HepG2 (cell line): Measurements from ENCODE around the gene MAPK14. TPM values are rescaled to one million over a fixed set of nuclear protein-coding genes. Genes with fewer than 3 reads are reported as not detected.

Source experiments
- ATF7 ChIP-seq, 2 experiments: fragments of 450-650 bp in 1 of 2; sonication (generic) in 1 of 2; formaldehyde crosslinking in 1 of 2; IDR thresholded peaks; 2 replicates each; pipeline versions ENCODE4 v1.4.0 to v1.6.1; 2016 to 2020; ENCODE audit warnings: antibody characterized with exemption in 1 of 2, mild to moderate bottlenecking in 1 of 2, missing genetic modification reagents in 1 of 2
- CENPT ChIP-seq: sonication (generic); formaldehyde crosslinking; IDR thresholded peaks from 2 replicates; pipeline ENCODE4 v1.8.0; 2022; ENCODE audit warnings: low read depth, mild to moderate bottlenecking, moderate library complexity, missing genetic modification reagents
- KAT7 ChIP-seq: IDR thresholded peaks from 2 replicates; pipeline ENCODE4 v1.6.1; 2018; ENCODE audit warnings: borderline replicate concordance, missing compliant biosample characterization
- KDM6A ChIP-seq: IDR thresholded peaks from 2 replicates; pipeline ENCODE4 v1.6.1; 2016; ENCODE audit warnings: low read depth
- KLF12 ChIP-seq: sonication (generic); formaldehyde crosslinking; IDR thresholded peaks from 2 replicates; pipeline ENCODE4 v1.4.0; 2020; ENCODE audit warnings: missing genetic modification reagents, borderline replicate concordance
- MXD4 ChIP-seq: IDR thresholded peaks from 2 replicates; pipeline ENCODE4 v1.6.1; 2016; ENCODE audit warnings: mild to moderate bottlenecking, missing biosample characterization, missing genetic modification reagents
- NCOR1 ChIP-seq: fragments of 200-600 bp; sonication (generic); IDR thresholded peaks from 2 replicates; pipeline ENCODE4 v1.7.0; 2017; ENCODE audit warnings: antibody characterized with exemption, low read length, borderline replicate concordance
- NFKBIZ ChIP-seq: IDR thresholded peaks from 2 replicates; pipeline ENCODE4 v1.6.1; 2018; ENCODE audit warnings: missing genetic modification reagents, missing compliant biosample characterization
- ONECUT2 ChIP-seq: sonication (generic); formaldehyde crosslinking; IDR thresholded peaks from 2 replicates; pipeline ENCODE4 v1.4.0; 2020; ENCODE audit warnings: missing genetic modification reagents
- SALL1 ChIP-seq: sonication (generic); formaldehyde crosslinking; IDR thresholded peaks from 2 replicates; pipeline ENCODE4 v1.8.0; 2022; ENCODE audit warnings: mild to moderate bottlenecking, missing genetic modification reagents
- SMARCC2 ChIP-seq: fragments of 450-650 bp; IDR thresholded peaks from 2 replicates; pipeline ENCODE4 v1.6.1; 2017; ENCODE audit warnings: antibody characterized with exemption, mild to moderate bottlenecking
- SP5 ChIP-seq: IDR thresholded peaks from 2 replicates; pipeline ENCODE4 v1.6.1; 2016; ENCODE audit warnings: low read depth, borderline replicate concordance
- ZNF274 ChIP-seq: sonication (generic); formaldehyde crosslinking; IDR thresholded peaks from 2 replicates; pipeline ENCODE4 v1.5.1; 2020; ENCODE audit warnings: mild to moderate bottlenecking, missing genetic modification reagents
- ZSCAN21 ChIP-seq: sonication (generic); formaldehyde crosslinking; IDR thresholded peaks from 2 replicates; pipeline ENCODE4 v1.8.0; 2022; ENCODE audit warnings: mild to moderate bottlenecking, missing genetic modification reagents, moderate library complexity, borderline replicate concordance
- polyA plus RNA-seq, 8 experiments: library from polyadenylated mRNA; depleted of rRNA in 3 of 8; stranded (reverse) in 7 of 8; unstranded in 1 of 8; fragments of >200 nt; fragmentation: Illumina TruSeq in 4 of 8; extraction: Trizol in 4 of 8; gene quantifications; 2 replicates each; pipeline versions ENCODE4 v1.2.1 to v1.2.3, GENCODE V29; 2011 to 2016; ENCODE audit warnings: low read depth in 4 of 8, missing spikeins in 1 of 8, mixed read lengths in 1 of 8; ENCODE audit not compliant: insufficient read depth in 1 of 8
- total RNA-seq, 5 experiments: library from RNA; depleted of rRNA; stranded (reverse); fragments of >200 nt; fragmentation: Illumina TruSeq; extraction: Trizol; gene quantifications; 2 replicates each; pipeline ENCODE4 v1.2.3, GENCODE V29; 2016; ENCODE audit warnings: low read depth in 1 of 5
- TF ChIP-seq, protein P1 (sequence below): sonication (generic); formaldehyde crosslinking; IDR thresholded peaks from 2 replicates; pipeline ENCODE4 v1.4.0; 2020; ENCODE audit warnings: missing genetic modification reagents
- TF ChIP-seq, protein P2 (sequence below): IDR thresholded peaks from 2 replicates; pipeline ENCODE4 v1.6.1; 2012; ENCODE audit warnings: inconsistent platforms
- TF ChIP-seq, protein P3 (sequence below), 2 experiments: sonication (generic) in 1 of 2; formaldehyde crosslinking in 1 of 2; IDR thresholded peaks; 2 replicates each; pipeline versions ENCODE4 v1.6.1 to v1.9.0; 2014 to 2022; ENCODE audit warnings: antibody characterized with exemption in 1 of 2, borderline replicate concordance in 1 of 2, inconsistent platforms in 1 of 2, low read depth in 1 of 2, missing genetic modification reagents in 1 of 2

Gene MAPK14
- total and polyA plus RNA-seq, 2 of the 13 experiments (the other 11 are each of a cell fraction or from before 2014, with no cell fraction given), result 66.3 to 67.3 TPM

DNA sequence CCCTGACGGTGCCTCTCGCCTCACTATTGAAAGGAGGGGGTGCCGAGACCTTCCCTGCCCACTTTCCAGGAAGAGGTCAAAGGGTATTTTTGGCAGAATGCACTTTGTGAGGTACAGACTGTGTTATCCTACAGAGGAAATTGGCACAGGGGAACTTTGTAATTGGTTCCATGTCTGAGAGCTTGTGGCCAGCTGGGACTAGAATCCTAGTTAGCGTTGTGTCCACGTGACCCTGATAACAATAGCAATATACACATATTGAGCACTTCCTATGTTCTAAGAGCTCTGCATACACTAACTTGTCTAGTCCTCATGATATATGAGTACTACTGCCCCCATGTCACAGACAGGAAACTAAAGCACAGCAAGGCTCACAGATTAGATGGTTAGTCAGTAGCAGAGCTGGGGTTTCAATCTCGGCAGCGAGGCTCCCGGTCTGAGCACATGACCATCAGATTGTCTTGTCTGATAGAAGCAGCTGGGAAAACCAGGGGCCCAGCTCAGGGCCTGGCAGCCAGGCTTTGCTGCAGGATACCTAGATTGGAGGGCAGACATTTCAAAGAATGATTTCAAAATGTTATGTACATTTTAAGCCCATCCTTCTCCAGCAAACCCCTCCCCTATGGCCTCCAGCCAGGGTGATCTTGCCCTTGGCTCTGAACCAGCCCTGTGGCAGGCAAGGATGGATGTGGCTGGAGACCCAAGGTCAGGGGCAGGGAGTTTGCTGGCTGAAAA lies 104.1 kb downstream of the MAPK14 start (continued):
- TF ChIP-seq NCOR1 (peak; percentile 65), NFKBIZ (peak; percentile 20; the same call in 1 of the 2 replicates), ZNF274 (0 out of 2 replicates have a peak, but pooled peaks have one; percentile 58), SALL1 (no peak; the same call in 1 of the 2 replicates), KLF12 (no peak), ONECUT2 (CRISPR knock-in tag) (peak; percentile 8; the same call in 1 of the 2 replicates), ATF7 (IDR thresholded peaks at IDR 0.05) (no peak), ATF7 (CRISPR knock-in tag; IDR thresholded peaks at IDR 0.05) (0 out of 2 replicates have a peak, but pooled peaks have one; percentile 24), CENPT (CRISPR knock-in tag) (no peak), MXD4 (CRISPR knock-in tag) (0 out of 2 replicates have a peak, but pooled peaks have one; percentile 38), KAT7 (0 out of 2 replicates have a peak, but pooled peaks have one; percentile 6), SP5 (CRISPR knock-in tag) (peak; percentile 64), ZSCAN21 (CRISPR knock-in tag) (peak; percentile 68), SMARCC2 (no peak), KDM6A (CRISPR knock-in tag) (peak; percentile 40)
- TF ChIP-seq, protein P1, sequence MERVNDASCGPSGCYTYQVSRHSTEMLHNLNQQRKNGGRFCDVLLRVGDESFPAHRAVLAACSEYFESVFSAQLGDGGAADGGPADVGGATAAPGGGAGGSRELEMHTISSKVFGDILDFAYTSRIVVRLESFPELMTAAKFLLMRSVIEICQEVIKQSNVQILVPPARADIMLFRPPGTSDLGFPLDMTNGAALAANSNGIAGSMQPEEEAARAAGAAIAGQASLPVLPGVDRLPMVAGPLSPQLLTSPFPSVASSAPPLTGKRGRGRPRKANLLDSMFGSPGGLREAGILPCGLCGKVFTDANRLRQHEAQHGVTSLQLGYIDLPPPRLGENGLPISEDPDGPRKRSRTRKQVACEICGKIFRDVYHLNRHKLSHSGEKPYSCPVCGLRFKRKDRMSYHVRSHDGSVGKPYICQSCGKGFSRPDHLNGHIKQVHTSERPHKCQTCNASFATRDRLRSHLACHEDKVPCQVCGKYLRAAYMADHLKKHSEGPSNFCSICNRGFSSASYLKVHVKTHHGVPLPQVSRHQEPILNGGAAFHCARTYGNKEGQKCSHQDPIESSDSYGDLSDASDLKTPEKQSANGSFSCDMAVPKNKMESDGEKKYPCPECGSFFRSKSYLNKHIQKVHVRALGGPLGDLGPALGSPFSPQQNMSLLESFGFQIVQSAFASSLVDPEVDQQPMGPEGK (CRISPR knock-in tag), result peak; percentile 32; the same call in 1 of the 2 replicates
- TF ChIP-seq, protein P2, sequence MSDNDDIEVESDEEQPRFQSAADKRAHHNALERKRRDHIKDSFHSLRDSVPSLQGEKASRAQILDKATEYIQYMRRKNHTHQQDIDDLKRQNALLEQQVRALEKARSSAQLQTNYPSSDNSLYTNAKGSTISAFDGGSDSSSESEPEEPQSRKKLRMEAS, result peak; percentile 24; the same call in 1 of the 2 replicates
- TF ChIP-seq, protein P3, sequence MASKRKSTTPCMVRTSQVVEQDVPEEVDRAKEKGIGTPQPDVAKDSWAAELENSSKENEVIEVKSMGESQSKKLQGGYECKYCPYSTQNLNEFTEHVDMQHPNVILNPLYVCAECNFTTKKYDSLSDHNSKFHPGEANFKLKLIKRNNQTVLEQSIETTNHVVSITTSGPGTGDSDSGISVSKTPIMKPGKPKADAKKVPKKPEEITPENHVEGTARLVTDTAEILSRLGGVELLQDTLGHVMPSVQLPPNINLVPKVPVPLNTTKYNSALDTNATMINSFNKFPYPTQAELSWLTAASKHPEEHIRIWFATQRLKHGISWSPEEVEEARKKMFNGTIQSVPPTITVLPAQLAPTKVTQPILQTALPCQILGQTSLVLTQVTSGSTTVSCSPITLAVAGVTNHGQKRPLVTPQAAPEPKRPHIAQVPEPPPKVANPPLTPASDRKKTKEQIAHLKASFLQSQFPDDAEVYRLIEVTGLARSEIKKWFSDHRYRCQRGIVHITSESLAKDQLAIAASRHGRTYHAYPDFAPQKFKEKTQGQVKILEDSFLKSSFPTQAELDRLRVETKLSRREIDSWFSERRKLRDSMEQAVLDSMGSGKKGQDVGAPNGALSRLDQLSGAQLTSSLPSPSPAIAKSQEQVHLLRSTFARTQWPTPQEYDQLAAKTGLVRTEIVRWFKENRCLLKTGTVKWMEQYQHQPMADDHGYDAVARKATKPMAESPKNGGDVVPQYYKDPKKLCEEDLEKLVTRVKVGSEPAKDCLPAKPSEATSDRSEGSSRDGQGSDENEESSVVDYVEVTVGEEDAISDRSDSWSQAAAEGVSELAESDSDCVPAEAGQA (IDR thresholded peaks at IDR 0.05; ENCODE audit: low read depth), result no peak
- TF ChIP-seq, protein P3 (CRISPR knock-in tag; IDR thresholded peaks at IDR 0.05; ENCODE audit: borderline replicate concordance), result peak; percentile 49; the same call in 1 of the 2 replicates
